Hepatocyte (in vitro differentiated cells): ENCODE results near the gene NUBP1. TPM values are rescaled to one million over a fixed set of nuclear protein-coding genes. Genes with fewer than 3 reads are reported as not detected.
"Not testable (repeated sequence)": the region's sequence is repeated elsewhere in the genome, so short reads cannot be mapped to it uniquely, and the experiment has no call there.

Source experiments
- DNase-seq: peaks from one replicate; pipeline ENCODE4 v3.0.0-alpha.2; 2016; ENCODE audit warnings: low spot score
- H2AFZ ChIP-seq: fragments of 200-600 bp; sonication (generic); 2 replicates; pipeline ENCODE4 v1.6.0; 2016; ENCODE audit warnings: antibody characterized with exemption, mild to moderate bottlenecking
- H3K27ac ChIP-seq: fragments of 200-600 bp; sonication (generic); 2 replicates; pipeline ENCODE4 v1.5.1; 2016; ENCODE audit warnings: mild to moderate bottlenecking
- H3K27me3 ChIP-seq: fragments of 200-600 bp; sonication (generic); 2 replicates; pipeline ENCODE4 v1.6.1; 2016
- H3K36me3 ChIP-seq: fragments of 200-600 bp; sonication (generic); replicated peaks from 2 replicates; pipeline ENCODE4 v1.5.1; 2016; ENCODE audit warnings: low read depth; ENCODE audit not compliant: insufficient read depth
- H3K4me1 ChIP-seq: fragments of 200-600 bp; sonication (generic); 2 replicates; pipeline ENCODE4 v1.5.1; 2016; ENCODE audit warnings: mild to moderate bottlenecking, moderate library complexity; ENCODE audit not compliant: insufficient read depth
- H3K4me2 ChIP-seq: fragments of 200-600 bp; sonication (generic); 2 replicates; pipeline ENCODE4 v1.6.0; 2016
- H3K4me3 ChIP-seq: fragments of 200-600 bp; sonication (generic); 2 replicates; pipeline ENCODE4 v1.5.1; 2016; ENCODE audit warnings: mild to moderate bottlenecking
- H3K79me2 ChIP-seq: fragments of 200-600 bp; sonication (generic); 2 replicates; pipeline ENCODE4 v1.6.0; 2017; ENCODE audit warnings: mild to moderate bottlenecking
- H3K9me2 ChIP-seq: fragments of 200-600 bp; sonication (generic); replicated peaks from 2 replicates; pipeline ENCODE4 v1.6.0; 2017; ENCODE audit warnings: mild to moderate bottlenecking; ENCODE audit not compliant: insufficient read depth
- H3K9me3 ChIP-seq: fragments of 200-600 bp; sonication (generic); 2 replicates; pipeline ENCODE4 v1.5.1; 2016; ENCODE audit warnings: low read depth, mild to moderate bottlenecking
- H4K20me1 ChIP-seq: fragments of 200-600 bp; sonication (generic); 2 replicates; pipeline ENCODE4 v1.6.0; 2016; ENCODE audit warnings: mild to moderate bottlenecking; ENCODE audit not compliant: insufficient read depth, poor library complexity, severe bottlenecking
- CTCF ChIP-seq: fragments of 200-600 bp; sonication (generic); IDR thresholded peaks from 2 replicates; pipeline ENCODE4 v1.5.1; 2016; ENCODE audit warnings: antibody characterized with exemption, mild to moderate bottlenecking; ENCODE audit not compliant: poor library complexity
- EZH2 ChIP-seq: fragments of 200-600 bp; sonication (generic); IDR thresholded peaks from 2 replicates; pipeline ENCODE4 v1.6.1; 2016; ENCODE audit warnings: antibody characterized with exemption, mild to moderate bottlenecking, borderline replicate concordance
- EZH2phosphoT487 ChIP-seq: fragments of 200-600 bp; sonication (generic); IDR thresholded peaks from one replicate; pipeline ENCODE4 v1.6.1; 2018; ENCODE audit warnings: antibody characterized with exemption, mild to moderate bottlenecking, low read depth, moderate library complexity; ENCODE audit not compliant: unreplicated experiment, severe bottlenecking
- WGBS: methylation state at CpG from one replicate; pipeline ENCODE4 v1.1.6; 2016; ENCODE audit warnings: low lambda C conversion rate; ENCODE audit errors: missing lambda C conversion rate; 5-methylcytosine and 5-hydroxymethylcytosine counted together
- polyA plus RNA-seq: library from polyadenylated mRNA; unstranded; fragments of >200 nt; fragmentation: Nextera tagmentation; extraction: Ambion mirVana; gene quantifications from 2 replicates; pipeline ENCODE4 v1.2.1, GENCODE V29; 2016
- total RNA-seq: library from RNA; depleted of rRNA; stranded (reverse); fragments of >200 nt; gene quantifications from 2 replicates; pipeline ENCODE4 v1.2.3, GENCODE V29; 2014

Gene NUBP1
- total and polyA plus RNA-seq, 2 experiments from 2014 or later: 25.6 to 31.7 TPM

- Histone ChIP-seq H3K4me3 (no peak overlapping the region), H3K9me2 (no peaks in the 10 kb centered on the region), H3K27me3 (no peaks in the 10 kb centered on the region), H3K79me2 (no peaks in the 10 kb centered on the region), H3K4me2 (no peak overlapping the region), H3K9me3 (no peaks in the 10 kb centered on the region), H2AFZ (no peak overlapping the region), H3K27ac (no peak overlapping the region), H3K36me3 (no peaks in the 10 kb centered on the region), H3K4me1 (no peaks in the 10 kb centered on the region), H4K20me1 (no peaks in the 10 kb centered on the region)
- DNase-seq: no peak
- 88% methylated on average over 12 of the region's 12 CpGs for WGBS
- TF ChIP-seq CTCF (no peak), EZH2phosphoT487 (no peak), EZH2 (no peak)
Measured at GRCh38 chr16:10777356-10777755, 33.7 kb downstream of the NUBP1 start.

DNA sequence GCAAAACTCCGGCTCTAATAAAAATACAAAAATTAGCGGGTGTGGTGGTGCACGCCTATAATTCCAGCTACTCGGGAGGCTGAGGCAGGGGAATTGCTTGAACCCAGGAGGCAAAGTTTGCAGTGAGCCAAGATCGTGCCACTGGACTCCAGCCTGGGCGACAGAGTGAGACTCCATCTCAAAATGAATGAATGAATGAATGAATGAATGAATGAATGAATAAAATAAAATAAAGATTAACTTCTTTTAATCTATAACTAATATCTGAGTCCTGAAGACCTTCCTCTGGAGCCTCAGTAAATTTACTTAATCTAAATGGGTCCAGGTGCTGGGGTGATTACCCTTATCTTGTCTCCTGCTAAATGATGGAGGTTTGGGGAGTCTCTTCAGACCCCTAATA lies 36.3 kb downstream of the NUBP1 start:
- not testable (repeated sequence) for H3K9me2 ChIP-seq, H2AFZ ChIP-seq, H3K4me2 ChIP-seq, DNase-seq, H3K4me1 ChIP-seq, H3K36me3 ChIP-seq, H3K9me3 ChIP-seq, H3K4me3 ChIP-seq, H3K27me3 ChIP-seq, H4K20me1 ChIP-seq, H3K79me2 ChIP-seq, H3K27ac ChIP-seq
- 94% methylated on average over 6 of the region's 6 CpGs for WGBS

GRCh38 chr16:10780628-10781027 lies 37.0 kb downstream of the NUBP1 start:
- no peaks in the 10 kb centered on the region for H3K36me3 ChIP-seq
- no peaks in the 10 kb centered on the region for H3K79me2 ChIP-seq
- no peak overlapping the region for H3K27ac ChIP-seq
- no peak for DNase-seq
- H3K27me3 ChIP-seq: no peaks in the 10 kb centered on the region
- no peaks in the 10 kb centered on the region for H3K4me1 ChIP-seq
- H2AFZ ChIP-seq: no peak overlapping the region
- H4K20me1 ChIP-seq: no peaks in the 10 kb centered on the region
- no peaks in the 10 kb centered on the region for H3K9me2 ChIP-seq
- H3K9me3 ChIP-seq: no peaks in the 10 kb centered on the region
- WGBS: 95% methylated on average over 4 of the region's 4 CpGs
- H3K4me3 ChIP-seq: no peak overlapping the region
- TF ChIP-seq EZH2 (no peak), CTCF (no peak), EZH2phosphoT487 (no peak)
- no peak overlapping the region for H3K4me2 ChIP-seq

DNA sequence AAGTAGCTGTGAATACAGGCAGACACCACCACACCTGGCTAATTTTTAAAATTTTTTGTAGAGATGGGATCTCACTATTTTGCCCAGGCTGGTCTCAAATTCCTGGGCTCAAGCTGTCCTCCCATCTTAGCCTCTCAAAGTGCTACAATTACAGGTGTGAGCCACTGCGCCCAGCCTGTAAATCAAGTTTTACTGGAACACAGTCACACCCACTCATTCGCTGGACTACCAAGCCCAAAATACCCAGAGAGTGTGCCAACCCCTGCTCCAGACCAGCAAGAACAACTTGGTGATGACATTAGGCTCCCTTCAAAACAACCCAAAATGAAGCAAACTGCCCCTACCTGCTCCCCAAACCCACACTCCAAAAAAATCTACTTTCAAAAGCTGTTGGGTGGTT lies 39.0 kb downstream of the NUBP1 start:
- H3K79me2 ChIP-seq: no peaks in the 10 kb centered on the region
- no peak overlapping the region for H3K4me2 ChIP-seq
- no peak overlapping the region for H2AFZ ChIP-seq
- 95% methylated on average over 2 of the region's 2 CpGs for whole genome bisulfite sequencing
- no peak for DNase-seq
- no peak overlapping the region for H3K4me3 ChIP-seq
- no peaks in the 10 kb centered on the region for H4K20me1 ChIP-seq
- H3K9me2 ChIP-seq: no peaks in the 10 kb centered on the region
- H3K4me1 ChIP-seq: no peaks in the 10 kb centered on the region
- no peaks in the 10 kb centered on the region for H3K27me3 ChIP-seq
- H3K27ac ChIP-seq: no peak overlapping the region
- TF ChIP-seq EZH2phosphoT487 (no peak), CTCF (no peak), EZH2 (no peak)
- H3K36me3 ChIP-seq: no peaks in the 10 kb centered on the region
- no peaks in the 10 kb centered on the region for H3K9me3 ChIP-seq
